ENCODE results near the gene PSMD7. TPM values are rescaled to one million over a fixed set of nuclear protein-coding genes. Genes with fewer than 3 reads are reported as not detected.
A peak's percentile ranks its signal among the peaks of the same experiment; 100 is the strongest.

PSMD7 gene
- total RNA-seq, 2 donors from 2014 or later = 90.5 to 97.2 TPM

DNA sequence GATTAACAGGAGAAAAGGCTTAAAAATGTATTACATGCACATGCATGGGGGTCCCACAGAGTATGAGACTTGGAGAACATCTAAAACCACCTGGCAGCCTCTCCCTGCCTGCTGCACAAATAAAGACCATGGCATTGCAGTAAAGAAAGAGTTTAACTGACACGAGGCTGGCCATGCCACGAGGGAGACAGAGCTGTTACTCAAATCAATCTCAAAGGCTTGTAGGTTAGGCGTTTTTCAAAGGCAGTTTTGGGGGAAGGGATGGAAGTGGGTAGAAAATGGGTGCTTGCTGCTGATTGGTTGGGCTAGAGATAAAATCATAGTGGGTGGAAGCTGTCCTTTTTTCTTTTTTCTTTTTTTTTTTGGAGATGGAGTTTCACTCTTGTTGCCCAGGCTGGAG lies 17.3 kb upstream of the PSMD7 start:
- H3K36me3 Mint-ChIP-seq (ENCODE audit: low read depth) = peaks cover 2% of the 10 kb centered on the region

DNA sequence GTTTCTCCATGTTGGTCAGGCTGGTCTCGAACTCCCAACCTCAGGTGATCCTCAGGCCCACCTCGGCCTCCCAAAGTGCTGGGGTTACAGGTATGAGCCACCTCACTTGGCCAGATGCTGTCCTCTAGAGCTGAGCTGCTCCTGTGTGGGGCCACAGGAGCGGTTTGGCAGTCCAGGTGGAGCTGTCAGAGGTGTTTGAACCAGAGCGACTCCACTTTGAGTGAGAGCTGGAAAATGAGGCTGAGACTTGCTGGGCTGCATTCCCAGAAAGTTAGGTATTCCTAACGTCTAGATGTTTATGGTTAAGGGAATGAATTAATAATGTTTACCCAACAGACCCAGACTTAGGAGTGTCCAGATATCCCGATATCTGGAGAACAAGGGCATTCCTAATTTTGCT lies 16.8 kb upstream of the PSMD7 start:
- Mint-ChIP-seq H3K4me1 (peaks cover 2% of the 10 kb centered on the region), H3K36me3 (ENCODE audit: low read depth) (peaks cover 2% of the 10 kb centered on the region), H3K27me3 (peaks cover 18% of the 10 kb centered on the region), H3K4me3 (no peak overlapping the region), H3K27ac (no peak overlapping the region)
- H3K9me3 ChIP-seq (ENCODE audit: control insufficient read depth, low read length, poor library complexity, severe bottlenecking) = no peaks in the 10 kb centered on the region
- DNase-seq (no peak), ATAC-seq (no peak)

More for the DNA sequence above, 17.3 kb upstream of the PSMD7 start:
- no peak overlapping the region for H3K4me3 Mint-ChIP-seq
- no peak overlapping the region for H3K27ac Mint-ChIP-seq
- peaks cover 2% of the 10 kb centered on the region for H3K4me1 Mint-ChIP-seq
- DNase-seq = no peak
- peaks cover 23% of the 10 kb centered on the region for H3K27me3 Mint-ChIP-seq
- H3K9me3 ChIP-seq (ENCODE audit: control insufficient read depth, low read length, poor library complexity, severe bottlenecking) = no peaks in the 10 kb centered on the region
- ATAC-seq = no peak

DNA sequence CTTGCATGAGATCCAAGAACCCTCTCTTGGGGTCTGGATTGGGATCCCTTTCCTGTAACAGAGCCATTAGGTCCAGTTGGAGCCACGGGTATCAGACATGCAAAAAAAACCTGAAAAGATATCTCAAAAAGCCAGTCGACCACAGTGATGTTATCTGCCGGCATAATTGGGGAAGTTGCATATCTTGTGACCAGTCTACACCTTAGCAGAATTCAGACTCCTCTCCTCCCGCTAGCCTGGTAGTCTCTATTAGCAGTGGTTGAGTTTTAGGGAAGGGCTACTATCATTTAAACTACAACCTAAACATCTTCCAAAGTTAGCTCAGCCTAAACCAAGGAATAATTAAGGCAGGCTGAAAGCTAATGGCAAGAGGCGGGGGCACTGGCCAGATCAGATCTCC lies 16.2 kb upstream of the PSMD7 start:
- Mint-ChIP-seq H3K4me1 (peaks cover 2% of the 10 kb centered on the region), H3K27ac (no peak overlapping the region), H3K4me3 (no peak overlapping the region)

DNA sequence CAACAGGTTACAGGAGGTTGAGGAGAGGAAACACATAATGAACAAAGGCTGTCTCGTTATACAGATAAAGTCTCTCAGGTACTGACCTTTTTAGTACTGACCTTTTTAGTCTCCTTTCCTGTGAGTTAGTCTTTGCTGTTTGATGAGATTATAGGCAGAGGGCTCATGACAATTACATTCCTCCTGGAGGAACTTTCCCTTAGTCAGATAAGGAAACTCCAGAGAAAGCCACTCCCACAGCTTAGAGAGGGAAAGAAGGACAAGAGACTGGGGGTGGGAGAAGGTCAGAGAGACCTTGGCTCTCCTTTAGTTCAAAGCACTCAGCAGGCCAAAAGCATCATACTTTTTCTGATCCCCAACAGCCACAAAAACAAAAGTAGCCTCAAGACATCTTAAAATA lies 15.3 kb upstream of the PSMD7 start:
- no peaks in the 10 kb centered on the region for H3K9me3 ChIP-seq (ENCODE audit: control insufficient read depth, low read length, poor library complexity, severe bottlenecking)
- DNase-seq = no peak
- no peak overlapping the region for H3K27ac Mint-ChIP-seq
- peaks cover 2% of the 10 kb centered on the region for H3K4me1 Mint-ChIP-seq
- H3K36me3 Mint-ChIP-seq (ENCODE audit: low read depth) = peaks cover 2% of the 10 kb centered on the region
- ATAC-seq = no peak
- H3K27me3 Mint-ChIP-seq = peaks cover 16% of the 10 kb centered on the region
- no peak overlapping the region for H3K4me3 Mint-ChIP-seq

More for the DNA sequence above, 16.2 kb upstream of the PSMD7 start:
- H3K9me3 ChIP-seq (ENCODE audit: control insufficient read depth, low read length, poor library complexity, severe bottlenecking) = no peaks in the 10 kb centered on the region
- no peak for ATAC-seq
- H3K36me3 Mint-ChIP-seq (ENCODE audit: low read depth) = peaks cover 2% of the 10 kb centered on the region
- DNase-seq = no peak
- peaks cover 20% of the 10 kb centered on the region for H3K27me3 Mint-ChIP-seq

DNA sequence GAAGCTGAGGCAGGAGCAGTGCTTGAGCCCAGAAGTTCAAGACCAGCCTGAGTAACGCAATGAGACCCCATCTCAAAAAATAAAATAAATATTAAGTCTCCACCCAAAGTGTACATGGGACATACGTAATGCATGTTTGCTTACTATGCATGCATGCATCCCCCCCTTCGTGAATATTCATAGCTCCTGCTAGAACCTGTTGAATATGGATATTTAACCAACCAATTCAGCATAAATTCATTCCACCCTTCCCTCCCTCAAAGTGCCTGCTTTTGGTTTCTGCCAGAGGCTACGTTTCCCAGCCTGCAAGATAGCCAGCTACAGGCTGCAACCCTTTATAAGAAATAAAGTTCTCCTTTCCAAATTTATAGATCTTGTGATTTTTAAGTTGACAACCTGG lies 12.9 kb upstream of the PSMD7 start:
- Mint-ChIP-seq H3K27ac (no peak overlapping the region), H3K27me3 (peaks cover 6% of the 10 kb centered on the region), H3K36me3 (ENCODE audit: low read depth) (peaks cover 2% of the 10 kb centered on the region), H3K4me1 (peaks cover 2% of the 10 kb centered on the region), H3K4me3 (no peak overlapping the region)
- no peak for DNase-seq
- no peak for ATAC-seq
- H3K9me3 ChIP-seq (ENCODE audit: control insufficient read depth, low read length, poor library complexity, severe bottlenecking) = no peaks in the 10 kb centered on the region

DNA sequence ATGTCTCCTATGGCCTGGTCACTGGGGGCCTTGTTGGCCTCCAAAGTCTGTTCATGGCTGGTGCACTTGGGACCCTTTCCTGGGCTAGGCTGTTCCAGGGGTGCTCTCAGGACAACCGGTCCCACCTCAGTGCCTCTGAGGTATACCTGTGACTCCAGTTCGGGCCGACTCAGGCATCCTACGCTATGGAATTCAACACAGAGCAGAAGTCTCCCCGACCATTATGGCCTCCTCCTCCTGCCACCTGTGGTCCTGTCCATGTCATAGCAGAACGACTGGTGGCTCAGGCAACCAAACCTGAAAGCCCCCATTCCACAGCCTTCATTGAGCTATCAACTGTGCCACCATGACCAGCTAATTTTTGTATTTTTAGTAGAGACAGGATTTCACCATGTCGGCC lies 8.5 kb upstream of the PSMD7 start:
- H3K9me3 ChIP-seq (ENCODE audit: control insufficient read depth, low read length, poor library complexity, severe bottlenecking) = no peaks in the 10 kb centered on the region
- H3K27ac Mint-ChIP-seq = no peak overlapping the region
- no peak for ATAC-seq
- no peaks in the 10 kb centered on the region for H3K36me3 Mint-ChIP-seq (ENCODE audit: low read depth)
- DNase-seq = no peak
- peaks cover 6% of the 10 kb centered on the region for H3K27me3 Mint-ChIP-seq
- H3K4me3 Mint-ChIP-seq = no peak overlapping the region
- peaks cover 2% of the 10 kb centered on the region for H3K4me1 Mint-ChIP-seq

DNA sequence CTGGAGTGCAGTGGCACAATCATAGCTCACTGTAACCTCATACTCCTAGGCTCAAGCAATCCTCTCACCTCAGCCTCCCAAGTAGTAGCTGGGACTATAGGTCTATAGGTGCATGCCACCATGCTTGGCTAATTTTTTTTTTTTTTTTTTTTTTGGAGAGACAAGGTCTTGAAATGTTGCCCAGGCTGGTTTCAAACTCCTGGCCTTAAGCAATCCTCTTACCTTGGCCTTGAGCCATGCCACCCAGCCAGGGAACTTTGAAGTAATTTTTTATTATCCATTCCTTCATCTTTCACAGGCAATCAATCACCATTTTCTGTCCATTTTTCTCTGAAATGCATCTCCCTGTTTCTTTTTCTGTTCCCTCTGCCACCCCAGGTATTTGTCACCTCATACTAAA lies 6.3 kb upstream of the PSMD7 start:
- H3K4me1 Mint-ChIP-seq = peaks cover 2% of the 10 kb centered on the region
- no peak overlapping the region for H3K27ac Mint-ChIP-seq
- H3K36me3 Mint-ChIP-seq (ENCODE audit: low read depth) = peaks cover 2% of the 10 kb centered on the region
- no peak overlapping the region for H3K4me3 Mint-ChIP-seq
- H3K9me3 ChIP-seq (ENCODE audit: control insufficient read depth, low read length, poor library complexity, severe bottlenecking) = no peaks in the 10 kb centered on the region
- no peak for ATAC-seq
- no peak for DNase-seq
- H3K27me3 Mint-ChIP-seq = no peaks in the 10 kb centered on the region

DNA sequence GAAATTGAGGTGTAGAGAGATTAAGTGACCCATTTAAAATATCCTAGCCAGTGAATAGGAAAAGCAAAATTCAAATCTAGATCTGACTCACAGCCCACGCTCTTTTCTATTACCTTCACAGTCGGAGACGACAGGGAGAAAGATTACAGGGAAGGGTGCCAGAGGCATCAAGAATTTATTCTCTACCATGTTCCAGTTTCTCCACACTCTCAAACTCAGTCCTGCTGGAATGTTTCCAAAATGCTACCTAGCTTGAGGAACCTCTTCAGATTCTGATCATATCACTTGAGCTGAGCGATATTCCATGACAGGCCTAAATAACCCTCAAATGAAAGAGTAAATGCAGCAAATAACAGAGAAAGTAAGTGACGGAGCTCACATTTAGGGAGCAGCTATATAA lies 5.4 kb upstream of the PSMD7 start:
- H3K9me3 ChIP-seq (ENCODE audit: control insufficient read depth, low read length, poor library complexity, severe bottlenecking) = no peaks in the 10 kb centered on the region
- no peak for DNase-seq
- peaks cover 8% of the 10 kb centered on the region for H3K4me1 Mint-ChIP-seq
- no peak overlapping the region for H3K4me3 Mint-ChIP-seq
- no peaks in the 10 kb centered on the region for H3K27me3 Mint-ChIP-seq
- H3K36me3 Mint-ChIP-seq (ENCODE audit: low read depth) = peaks cover 2% of the 10 kb centered on the region
- no peak for ATAC-seq
- H3K27ac Mint-ChIP-seq = no peak overlapping the region

DNA sequence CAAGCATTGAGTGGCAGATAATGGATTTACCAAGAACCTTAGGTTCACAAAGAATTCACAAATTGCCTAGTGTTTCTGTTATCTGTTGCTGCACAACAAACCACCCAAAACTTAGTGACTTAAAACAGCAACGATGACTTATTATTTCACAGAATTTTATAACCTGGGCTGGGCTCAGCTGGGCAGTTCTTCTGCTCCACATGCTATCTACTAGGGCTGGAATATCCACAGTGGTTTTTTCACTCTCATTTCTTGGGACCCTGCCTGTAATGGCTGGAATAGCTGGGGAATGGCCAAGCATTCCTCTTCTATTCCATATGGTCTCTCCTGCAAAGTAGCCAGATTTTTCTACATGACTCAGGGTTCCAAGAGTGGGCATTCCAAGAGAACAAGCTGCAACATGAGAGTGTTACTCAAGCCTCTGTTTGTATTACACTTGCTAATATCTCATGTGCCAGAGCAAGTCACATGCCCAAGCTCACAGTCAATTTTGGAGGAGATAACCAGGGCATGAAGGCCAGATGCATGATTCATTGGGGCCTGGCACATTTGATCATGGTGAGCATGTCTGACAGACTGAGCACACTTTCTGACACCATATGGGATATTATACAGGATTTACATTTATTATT lies 4.9 kb upstream of the PSMD7 start:
- no peak for DNase-seq
- ATAC-seq = no peak
- no peaks in the 10 kb centered on the region for H3K9me3 ChIP-seq (ENCODE audit: control insufficient read depth, low read length, poor library complexity, severe bottlenecking)
- H3K36me3 Mint-ChIP-seq (ENCODE audit: low read depth) = peaks cover 2% of the 10 kb centered on the region
- H3K4me1 Mint-ChIP-seq = peaks cover 9% of the 10 kb centered on the region
- no peak overlapping the region for H3K27ac Mint-ChIP-seq
- no peaks in the 10 kb centered on the region for H3K27me3 Mint-ChIP-seq
- H3K4me3 Mint-ChIP-seq = no peak overlapping the region

DNA sequence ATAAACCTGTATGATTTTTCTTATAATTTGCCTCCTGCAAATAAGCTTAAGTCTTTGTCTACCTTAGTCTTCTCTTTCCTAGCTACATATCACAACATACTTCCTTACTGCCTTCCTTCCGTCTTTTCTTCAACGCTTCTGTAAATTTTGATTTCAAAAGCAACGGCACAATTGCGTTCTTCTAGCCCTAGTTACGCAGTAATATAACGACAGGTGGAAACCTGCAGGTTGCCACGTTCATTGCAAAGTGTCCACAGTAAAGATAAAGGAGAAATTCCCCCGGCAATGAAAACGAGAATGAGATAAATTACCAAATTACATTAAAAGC lies 546 bp upstream of the PSMD7 start:
- Mint-ChIP-seq H3K4me1 (peaks cover 10% of the 10 kb centered on the region), H3K36me3 (ENCODE audit: low read depth) (peaks cover 2% of the 10 kb centered on the region), H3K4me3 (peak overlapping the region; percentile 96), H3K27me3 (no peaks in the 10 kb centered on the region), H3K27ac (peak overlapping the region; percentile 97)
- DNase-seq (no peak), ATAC-seq (peak; percentile 21)
- H3K9me3 ChIP-seq (ENCODE audit: control insufficient read depth, low read length, poor library complexity, severe bottlenecking) = no peaks in the 10 kb centered on the region

DNA sequence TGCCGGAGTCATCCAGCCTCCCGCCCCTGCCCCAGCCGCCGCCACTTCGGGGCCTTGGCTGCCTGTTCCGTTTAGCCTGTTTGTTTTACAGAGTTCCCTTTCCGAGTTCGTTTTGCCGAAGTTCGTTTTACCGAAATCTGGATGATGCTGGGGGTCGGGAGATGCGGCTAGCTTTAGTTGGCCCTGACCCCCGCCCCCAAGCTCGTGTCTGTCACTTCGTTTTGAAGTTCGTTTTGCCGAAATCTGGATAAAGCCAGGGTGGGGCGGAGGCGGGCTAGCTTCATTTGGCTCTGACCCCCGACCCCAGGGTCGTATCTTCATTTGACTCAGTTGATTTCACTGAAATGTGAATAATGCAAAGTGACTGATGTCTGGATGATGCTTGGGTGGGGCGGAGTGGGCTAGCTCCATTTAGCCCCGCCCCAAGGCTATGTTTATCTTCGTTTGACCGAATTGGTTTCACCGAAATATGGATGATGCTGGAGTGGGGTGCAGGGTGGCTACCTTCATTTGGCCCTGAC lies 591 bp downstream of the PSMD7 start:
- peak overlapping the region; percentile 96 for H3K4me3 Mint-ChIP-seq
- H3K36me3 Mint-ChIP-seq (ENCODE audit: low read depth) = peaks cover 2% of the 10 kb centered on the region

DNA sequence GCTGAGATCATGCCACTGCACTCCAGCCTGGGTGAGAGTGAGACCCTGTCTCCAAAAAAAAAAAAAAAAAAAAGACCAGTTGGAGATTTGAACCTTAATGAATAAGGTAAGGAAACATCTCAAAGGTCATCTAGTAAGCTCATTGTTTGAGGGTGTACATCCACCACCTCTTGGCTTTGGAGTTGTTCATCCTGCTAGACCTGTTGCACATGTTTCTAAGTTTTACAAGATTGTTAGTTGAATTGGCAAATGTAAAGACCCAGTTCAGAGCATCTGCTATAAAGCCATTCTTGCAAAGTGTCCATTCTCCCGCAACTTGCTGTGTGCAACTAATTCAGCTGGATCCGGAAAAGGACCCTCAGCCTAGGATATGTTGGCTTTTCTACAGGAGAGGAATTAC lies 1.5 kb downstream of the PSMD7 start:
- peak overlapping the region; percentile 97 for H3K27ac Mint-ChIP-seq
- peaks cover 2% of the 10 kb centered on the region for H3K36me3 Mint-ChIP-seq (ENCODE audit: low read depth)
- no peak for DNase-seq
- no peaks in the 10 kb centered on the region for H3K9me3 ChIP-seq (ENCODE audit: control insufficient read depth, low read length, poor library complexity, severe bottlenecking)
- peak overlapping the region; percentile 47 for H3K4me3 Mint-ChIP-seq
- ATAC-seq = no peak
- H3K4me1 Mint-ChIP-seq = peaks cover 12% of the 10 kb centered on the region
- H3K27me3 Mint-ChIP-seq = no peaks in the 10 kb centered on the region

More for the DNA sequence above, 591 bp downstream of the PSMD7 start:
- peaks cover 12% of the 10 kb centered on the region for H3K4me1 Mint-ChIP-seq
- peak overlapping the region; percentile 97 for H3K27ac Mint-ChIP-seq
- no peaks in the 10 kb centered on the region for H3K27me3 Mint-ChIP-seq
- DNase-seq (peak in 2 of 3 donors; percentile 8 to 11), ATAC-seq (peak; percentile 6)
- no peaks in the 10 kb centered on the region for H3K9me3 ChIP-seq (ENCODE audit: control insufficient read depth, low read length, poor library complexity, severe bottlenecking)

DNA sequence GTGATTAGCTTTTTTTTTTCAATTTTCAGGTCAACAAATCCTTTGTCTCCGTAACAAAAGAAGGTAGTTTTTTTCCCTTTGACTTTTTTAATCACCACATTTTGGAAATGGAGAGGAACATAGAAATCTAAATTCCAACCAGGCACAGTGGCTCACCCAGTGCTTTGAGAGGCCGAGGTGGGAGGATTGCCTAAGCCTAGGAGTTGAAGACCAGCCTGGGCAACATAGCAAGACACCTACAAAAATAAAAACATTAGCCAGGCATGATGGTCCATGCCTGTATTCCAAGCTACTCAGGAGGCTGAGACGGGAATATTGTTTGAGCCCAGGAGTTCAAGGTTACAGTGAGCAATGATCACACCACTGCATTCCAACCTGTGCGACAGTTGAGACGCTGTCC lies 5.7 kb downstream of the PSMD7 start:
- no peak overlapping the region for H3K27ac Mint-ChIP-seq
- H3K27me3 Mint-ChIP-seq = no peaks in the 10 kb centered on the region
- no peak for ATAC-seq
- DNase-seq = no peak
- H3K4me3 Mint-ChIP-seq = no peak overlapping the region
- H3K9me3 ChIP-seq (ENCODE audit: control insufficient read depth, low read length, poor library complexity, severe bottlenecking) = no peaks in the 10 kb centered on the region
- peaks cover 2% of the 10 kb centered on the region for H3K36me3 Mint-ChIP-seq (ENCODE audit: low read depth)
- peaks cover 5% of the 10 kb centered on the region for H3K4me1 Mint-ChIP-seq

DNA sequence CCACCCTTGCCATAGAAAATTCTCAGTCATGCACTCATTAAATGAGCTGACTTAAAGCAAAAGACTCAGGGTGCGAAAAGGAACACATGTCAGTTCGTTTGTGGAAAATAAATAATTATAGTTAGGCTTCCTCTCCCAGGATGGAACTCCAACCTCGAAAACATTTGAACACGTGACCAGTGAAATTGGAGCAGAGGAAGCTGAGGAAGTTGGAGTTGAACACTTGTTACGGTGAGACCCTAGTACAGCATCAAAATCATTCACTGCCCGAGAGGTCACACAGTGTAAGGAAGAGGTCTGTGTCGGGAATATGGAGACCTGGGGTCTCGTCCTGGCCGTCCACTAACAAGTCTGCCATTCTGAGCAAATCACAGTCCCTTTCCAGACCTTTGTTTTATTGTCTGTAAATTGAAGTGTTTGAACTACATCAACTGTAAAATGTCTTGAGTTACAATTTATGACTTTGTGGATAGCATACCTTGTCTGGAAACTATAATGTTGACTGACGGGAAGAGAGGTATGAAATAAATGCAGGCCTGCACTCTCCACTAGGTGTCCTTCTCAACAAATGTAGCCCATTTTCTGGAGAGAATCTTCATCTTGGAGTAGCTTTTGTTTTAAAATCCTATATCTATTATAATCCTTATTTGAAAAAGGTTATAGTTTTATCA lies 7.7 kb downstream of the PSMD7 start:
- no peak for ATAC-seq

More for the DNA sequence above, 7.7 kb downstream of the PSMD7 start:
- peaks cover 5% of the 10 kb centered on the region for H3K4me1 Mint-ChIP-seq
- no peaks in the 10 kb centered on the region for H3K27me3 Mint-ChIP-seq
- H3K36me3 Mint-ChIP-seq (ENCODE audit: low read depth) = peaks cover 2% of the 10 kb centered on the region
- H3K9me3 ChIP-seq (ENCODE audit: control insufficient read depth, low read length, poor library complexity, severe bottlenecking) = no peaks in the 10 kb centered on the region
- no peak overlapping the region for H3K4me3 Mint-ChIP-seq
- H3K27ac Mint-ChIP-seq = peak overlapping the region; percentile 27
- no peak for DNase-seq

Measured in T-helper 17 cell (primary cell).